ENCODE data around the gene KIF4A.

GRCh38 chrX:70289168-70289792, 624 bp upstream of the KIF4A start:
- TF ChIP-seq USF2 (IDR thresholded peaks at IDR 0.05; ENCODE audit: low read depth, low read length), result no peak
- no peak for TF ChIP-seq USF2 (CRISPR knock-in tag; IDR thresholded peaks at IDR 0.05; ENCODE audit: borderline replicate concordance)
- TF ChIP-seq FOXM1 (CRISPR knock-in tag; IDR thresholded peaks at IDR 0.05), result no peak
- no peak for TF ChIP-seq POLR2AphosphoS5 (IDR thresholded peaks at IDR 0.05; ENCODE audit: low read depth, low read length)
- no peak for TF ChIP-seq FOSL2 (CRISPR knock-in tag; IDR thresholded peaks at IDR 0.05)
- TF ChIP-seq ZNF777 (CRISPR knock-in tag; IDR thresholded peaks at IDR 0.05), result no peak
- no peak for TF ChIP-seq POLR2A (IDR thresholded peaks at IDR 0.05; ENCODE audit: insufficient read depth in 1 of 2, low read depth in 2 of 2, low read length in 2 of 2)
- TF ChIP-seq EZH2 (conservative IDR thresholded peaks at IDR 0.05; ENCODE audit: low read depth, low read length), result no peak
- TF ChIP-seq CEBPB (IDR thresholded peaks at IDR 0.05; ENCODE audit: borderline replicate concordance, low read depth, low read length), result no peak
- TF ChIP-seq NFIC (IDR thresholded peaks at IDR 0.05; ENCODE audit: low read length), result no peak
- no peak for TF ChIP-seq KDM1A (CRISPR knock-in tag; IDR thresholded peaks at IDR 0.05)
- no peak for TF ChIP-seq ZNF7 (CRISPR knock-in tag; IDR thresholded peaks at IDR 0.05)
- TF ChIP-seq NR2C2 (CRISPR knock-in tag; IDR thresholded peaks at IDR 0.05; ENCODE audit: borderline replicate concordance), result no peak
- TF ChIP-seq NFRKB (IDR thresholded peaks at IDR 0.05), result no peak

Measured in HepG2 (cell line).